ENCODE measurements around the gene FOXN1.
"Not testable (repeated sequence)": the region's sequence is repeated elsewhere in the genome, so short reads cannot be mapped to it uniquely, and the experiment has no call there.

FOXN1 gene

GRCh38 chr17:28574526-28574925 is 68.4 kb downstream of the FOXN1 start:
- H3K27me3 ChIP-seq (ENCODE audit: insufficient read depth, low read depth, severe bottlenecking): no peaks in the 10 kb centered on the region
- H3K9me3 ChIP-seq (ENCODE audit: severe bottlenecking): no peaks in the 10 kb centered on the region
- TF ChIP-seq CTCF (IDR thresholded peaks at IDR 0.05; ENCODE audit: low read depth, low read length): no peak
- H3K36me3 ChIP-seq: peaks cover 36% of the 10 kb centered on the region
- no peak overlapping the region for H3K4me3 ChIP-seq (ENCODE audit: low read depth, low read length)
- no peak overlapping the region for H3K27ac ChIP-seq
- no peak for DNase-seq

- no peak for DNase-seq
- no peak overlapping the region for H3K4me3 ChIP-seq (ENCODE audit: low read depth, low read length)
- TF ChIP-seq CTCF (IDR thresholded peaks at IDR 0.05; ENCODE audit: low read depth, low read length): 0 out of 2 replicates have a peak, but pooled peaks have one; percentile 34
- H3K9me3 ChIP-seq (ENCODE audit: severe bottlenecking): no peaks in the 10 kb centered on the region
- H3K27ac ChIP-seq: no peak overlapping the region
- no peaks in the 10 kb centered on the region for H3K27me3 ChIP-seq (ENCODE audit: insufficient read depth, low read depth, severe bottlenecking)
- H3K36me3 ChIP-seq: peaks cover 43% of the 10 kb centered on the region
These were observed 69.1 kb downstream of the FOXN1 start for GRCh38 chr17:28575126-28575795.

DNA sequence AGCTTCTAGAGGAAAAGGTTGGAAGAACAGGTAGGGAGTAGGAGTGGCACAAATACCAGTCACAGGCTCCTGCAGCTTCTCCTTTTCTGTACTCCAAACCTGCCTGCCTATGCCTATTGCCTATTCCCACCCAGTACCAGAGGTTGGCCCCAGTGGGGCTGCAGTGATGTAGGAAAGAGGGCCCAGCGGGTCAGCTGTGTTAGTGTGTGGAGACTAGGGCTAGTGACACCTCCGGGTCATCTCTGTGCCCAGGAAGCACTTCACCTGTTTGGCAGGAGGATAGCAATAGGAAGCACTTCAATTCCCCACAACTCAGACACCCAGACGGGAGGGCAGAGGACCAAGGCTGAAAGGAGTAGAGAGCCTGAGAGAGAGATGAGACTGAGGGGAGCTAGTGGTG is 69.9 kb downstream of the FOXN1 start:
- not testable (repeated sequence) for H3K4me3 ChIP-seq (ENCODE audit: low read depth, low read length); H3K27ac ChIP-seq; H3K9me3 ChIP-seq (ENCODE audit: severe bottlenecking); DNase-seq; H3K27me3 ChIP-seq (ENCODE audit: insufficient read depth, low read depth, severe bottlenecking)
- peaks cover 50% of the 10 kb centered on the region for H3K36me3 ChIP-seq

DNA sequence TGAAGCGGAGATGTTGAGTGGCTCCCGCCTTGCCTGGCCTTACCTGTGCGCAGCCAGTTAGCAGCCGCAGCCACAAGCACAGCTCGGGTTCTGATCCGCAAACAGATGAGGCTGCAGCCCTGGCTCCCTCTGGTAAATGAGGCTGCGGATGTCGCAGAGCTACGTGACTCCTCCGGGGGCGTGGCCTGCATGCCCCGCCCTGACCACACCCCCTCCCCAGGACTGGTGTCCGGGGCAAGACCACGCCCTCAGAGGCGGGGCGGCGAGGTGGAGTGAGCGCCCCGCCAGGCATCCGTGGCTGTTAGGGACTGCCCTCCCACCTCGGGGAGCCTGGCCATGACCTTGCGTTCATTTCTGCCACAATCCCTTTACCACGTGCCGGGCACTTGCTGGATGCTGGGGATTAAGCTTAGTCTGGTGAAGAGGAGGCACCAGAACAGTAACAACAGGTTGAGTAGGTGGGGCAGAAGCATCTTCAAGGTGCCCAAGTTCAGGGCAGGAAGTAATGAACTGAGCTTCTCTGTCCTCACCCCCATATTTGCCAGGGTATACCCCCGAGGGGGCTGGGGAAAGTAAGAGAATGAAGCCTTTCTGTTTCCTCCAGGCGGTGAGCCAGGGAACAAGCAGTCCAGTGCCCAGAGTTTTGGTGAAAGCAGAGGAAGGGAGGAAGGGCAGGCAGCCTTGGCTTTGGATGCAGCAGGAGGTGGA is 70.8 kb downstream of the FOXN1 start, which contains the start of gene ALDOC:
Gene ALDOC (minus strand): TSS at position 138 of the 708 bp plus-strand sequence. CDS start 1,363 bp downstream, outside the sequence.
- no peak within 1 kb of the TSS for H3K27ac ChIP-seq
- H3K4me3 ChIP-seq (ENCODE audit: low read depth, low read length): no peak within 1 kb of the TSS

DNA sequence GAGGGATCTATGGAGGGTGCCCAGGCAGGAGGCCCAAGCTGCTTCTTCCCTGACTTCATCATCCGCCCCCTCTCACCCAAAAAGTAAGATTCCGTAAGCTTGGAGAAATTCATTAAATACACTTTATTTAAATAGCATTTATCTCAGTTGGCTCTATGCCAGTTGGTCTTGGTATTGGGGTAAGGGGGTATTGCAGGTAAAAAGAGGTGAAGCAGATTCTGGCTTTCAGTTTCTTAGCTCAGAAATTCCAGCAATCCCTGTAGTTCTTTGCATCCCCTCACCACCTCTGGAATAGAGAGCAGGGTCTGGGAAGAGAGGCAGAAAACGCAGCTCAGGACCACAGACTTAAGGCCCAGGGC is 71.3 kb downstream of the FOXN1 start:
- H3K27ac ChIP-seq: no peak overlapping the region
- no peak overlapping the region for H3K4me3 ChIP-seq (ENCODE audit: low read depth, low read length)
- no peaks in the 10 kb centered on the region for H3K27me3 ChIP-seq (ENCODE audit: insufficient read depth, low read depth, severe bottlenecking)
- no peak for DNase-seq
- H3K9me3 ChIP-seq (ENCODE audit: severe bottlenecking): no peaks in the 10 kb centered on the region
- peaks cover 57% of the 10 kb centered on the region for H3K36me3 ChIP-seq
- no peak for TF ChIP-seq CTCF (IDR thresholded peaks at IDR 0.05; ENCODE audit: low read depth, low read length)

More for the DNA sequence above, 70.8 kb downstream of the FOXN1 start, which contains the start of gene ALDOC:
- no peak for TF ChIP-seq CTCF (IDR thresholded peaks at IDR 0.05; ENCODE audit: low read depth, low read length)
- no peaks in the 10 kb centered on the region for H3K27me3 ChIP-seq (ENCODE audit: insufficient read depth, low read depth, severe bottlenecking)
- peaks cover 52% of the 10 kb centered on the region for H3K36me3 ChIP-seq
- H3K9me3 ChIP-seq (ENCODE audit: severe bottlenecking): no peaks in the 10 kb centered on the region
- peak; percentile 84 for DNase-seq
